Stimulated activated CD4-positive, alpha-beta T cell treated with anti-CD3 and anti-CD28 coated beads, Interleukin-2, amount 100 ng/mL, for 24 hours (primary cell): ENCODE results near the gene CAMTA1.

Experiments used
- DNase-seq, 2 donors: peaks; one replicate each; pipeline ENCODE4 v3.0.0-alpha.2; 2020

Gene CAMTA1

GRCh38 chr1:7491109-7491817 lies 706.0 kb downstream of the CAMTA1 start:
- DNase-seq, result no peak

- DNase-seq, result no peak
Measured at GRCh38 chr1:7491818-7492173, 706.5 kb downstream of the CAMTA1 start.

- no peak for DNase-seq
Measured at GRCh38 chr1:7493711-7494454, 708.6 kb downstream of the CAMTA1 start.

GRCh38 chr1:7495962-7496361 lies 710.7 kb downstream of the CAMTA1 start:
- DNase-seq, result no peak

GRCh38 chr1:7497107-7497637 lies 711.9 kb downstream of the CAMTA1 start:
- no peak for DNase-seq

- no peak for DNase-seq
Measured at GRCh38 chr1:7500381-7501083, 715.3 kb downstream of the CAMTA1 start.

- DNase-seq, result no peak
Measured at GRCh38 chr1:7501084-7501491, 715.8 kb downstream of the CAMTA1 start.

- DNase-seq, result no peak
Measured at GRCh38 chr1:7501723-7502603, 716.7 kb downstream of the CAMTA1 start.

- no peak for DNase-seq
Measured at GRCh38 chr1:7503691-7504437, 718.6 kb downstream of the CAMTA1 start.

GRCh38 chr1:7504438-7504720 lies 719.1 kb downstream of the CAMTA1 start:
- no peak for DNase-seq

- no peak for DNase-seq
Measured at GRCh38 chr1:7505094-7505770, 720.0 kb downstream of the CAMTA1 start.

GRCh38 chr1:7505771-7506453 lies 720.7 kb downstream of the CAMTA1 start:
- no peak for DNase-seq

- no peak for DNase-seq
Measured at GRCh38 chr1:7506454-7507284, 721.4 kb downstream of the CAMTA1 start.

- no peak for DNase-seq
Measured at GRCh38 chr1:7507285-7508019, 722.2 kb downstream of the CAMTA1 start.

- no peak for DNase-seq
Measured at GRCh38 chr1:7508052-7508933, 723.0 kb downstream of the CAMTA1 start.

GRCh38 chr1:7508934-7509519 lies 723.8 kb downstream of the CAMTA1 start:
- no peak for DNase-seq

GRCh38 chr1:7509598-7509997 lies 724.3 kb downstream of the CAMTA1 start:
- DNase-seq, result no peak
